HT-29 (cell line): Measurements from ENCODE around the gene TGM5. TPM values are rescaled to one million over a fixed set of nuclear protein-coding genes. Genes with fewer than 3 reads are reported as not detected.
"Not testable (repeated sequence)": the region's sequence is repeated elsewhere in the genome, so short reads cannot be mapped to it uniquely, and the experiment has no call there.

Experiments used
- DNase-seq: peaks from one replicate; pipeline ENCODE4 v3.0.0-alpha.2; 2015; ENCODE audit warnings: low spot score
- total RNA-seq: library from RNA; depleted of rRNA; stranded (reverse); fragments of >200 nt; shearing (Covaris generic); gene quantifications from 2 replicates; pipeline ENCODE4 v1.2.3, GENCODE V29; 2014

Gene TGM5
- total RNA-seq, 1 experiment from 2014 or later = not detected

GRCh38 chr15:43246261-43246774 is 20.4 kb downstream of the TGM5 start:
- no peak for DNase-seq

GRCh38 chr15:43244092-43244491 is 22.6 kb downstream of the TGM5 start:
- DNase-seq = no peak

GRCh38 chr15:43243020-43243645 is 23.6 kb downstream of the TGM5 start:
- DNase-seq = no peak

GRCh38 chr15:43242616-43243015 is 24.1 kb downstream of the TGM5 start:
- DNase-seq = no peak

DNA sequence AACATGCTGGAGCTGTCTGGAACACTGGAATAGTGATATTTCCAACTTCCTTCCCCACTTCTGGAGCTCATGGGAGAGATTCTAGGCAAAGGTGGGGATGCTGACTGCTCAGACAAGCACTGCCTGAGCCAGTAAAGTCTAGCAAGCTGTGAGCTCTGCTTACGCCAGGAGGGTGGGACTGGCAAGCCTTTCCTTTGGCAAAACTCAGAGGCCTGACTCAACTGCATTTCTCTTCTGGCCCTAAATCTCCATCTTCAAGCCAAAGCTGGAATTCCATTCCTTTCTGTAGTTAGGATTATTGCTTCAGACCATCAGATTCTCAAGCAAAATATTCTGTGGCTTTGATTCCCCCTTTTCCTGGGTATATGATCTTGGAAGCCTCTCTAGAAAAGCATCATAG is 25.6 kb downstream of the TGM5 start:
- no peak for DNase-seq

GRCh38 chr15:43239732-43240491 is 26.8 kb downstream of the TGM5 start:
- no peak for DNase-seq

GRCh38 chr15:43238671-43239131 is 28.0 kb downstream of the TGM5 start:
- no peak for DNase-seq

GRCh38 chr15:43237842-43238470 is 28.8 kb downstream of the TGM5 start:
- DNase-seq = no peak

GRCh38 chr15:43235536-43235935 is 31.2 kb downstream of the TGM5 start:
- DNase-seq = no peak

GRCh38 chr15:43232289-43232874 is 34.3 kb downstream of the TGM5 start:
- DNase-seq = no peak

DNA sequence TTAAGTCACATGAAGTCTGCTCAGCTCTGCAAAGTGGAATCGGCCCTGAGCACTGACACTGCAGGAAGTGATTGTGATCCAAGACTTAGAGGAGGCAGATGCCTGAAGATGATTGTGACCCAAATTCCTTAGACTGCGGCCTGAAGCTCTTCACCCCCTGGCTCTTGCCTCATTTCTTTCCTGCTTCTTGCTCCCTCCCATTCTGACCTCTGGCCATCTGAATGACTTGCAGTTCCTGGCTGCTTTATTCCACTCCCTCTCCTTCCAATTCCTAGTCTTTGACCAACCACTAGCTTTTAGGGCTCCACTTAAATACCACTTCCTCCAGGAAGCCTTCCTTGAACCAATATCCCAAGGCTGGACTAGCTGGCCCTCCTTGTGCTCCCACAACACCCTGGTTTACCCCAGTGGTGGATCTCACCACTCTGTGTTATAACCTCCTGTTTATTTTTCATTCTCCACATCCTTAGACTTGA is 36.0 kb downstream of the TGM5 start:
- no peak for DNase-seq

DNA sequence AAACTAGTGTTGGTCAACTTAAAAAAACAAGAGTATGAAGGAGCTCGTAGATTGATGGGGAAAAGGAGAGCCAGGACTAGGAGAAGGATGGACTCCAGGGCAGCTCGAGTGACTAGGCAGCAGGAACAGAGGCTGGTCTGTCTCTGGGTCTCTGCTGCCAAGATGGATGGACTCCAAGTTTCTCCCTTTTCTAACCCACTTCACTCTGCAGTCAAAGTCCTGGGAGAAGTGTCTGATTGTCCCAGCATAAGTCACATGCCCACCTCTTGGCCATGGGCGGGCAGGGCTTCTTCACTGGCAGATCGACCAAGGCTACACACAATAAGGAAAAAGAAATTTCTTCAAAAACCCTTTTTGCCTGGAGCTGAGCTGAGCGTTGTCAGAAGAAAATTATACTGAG is 36.8 kb downstream of the TGM5 start:
- DNase-seq = no peak

GRCh38 chr15:43226436-43227305 is 40.1 kb downstream of the TGM5 start:
- no peak for DNase-seq

DNA sequence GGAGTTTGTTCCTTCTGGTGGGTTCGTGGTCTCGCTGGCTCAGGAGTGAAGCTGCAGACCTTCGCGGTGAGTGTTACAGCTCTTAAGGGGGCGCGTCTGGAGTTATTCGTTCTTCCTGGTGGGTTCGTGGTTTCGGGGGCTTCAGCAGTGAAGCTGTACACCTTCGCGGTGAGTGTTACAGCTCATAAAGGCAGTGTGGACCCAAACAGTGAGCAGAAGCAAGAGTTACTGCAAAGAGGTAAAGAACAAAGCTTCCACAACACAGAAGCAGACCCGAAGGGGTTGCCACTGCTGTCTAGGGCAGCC is 40.8 kb downstream of the TGM5 start:
- DNase-seq = not testable (repeated sequence)

GRCh38 chr15:43225201-43225949 is 41.4 kb downstream of the TGM5 start:
- DNase-seq = peak; percentile 84

DNA sequence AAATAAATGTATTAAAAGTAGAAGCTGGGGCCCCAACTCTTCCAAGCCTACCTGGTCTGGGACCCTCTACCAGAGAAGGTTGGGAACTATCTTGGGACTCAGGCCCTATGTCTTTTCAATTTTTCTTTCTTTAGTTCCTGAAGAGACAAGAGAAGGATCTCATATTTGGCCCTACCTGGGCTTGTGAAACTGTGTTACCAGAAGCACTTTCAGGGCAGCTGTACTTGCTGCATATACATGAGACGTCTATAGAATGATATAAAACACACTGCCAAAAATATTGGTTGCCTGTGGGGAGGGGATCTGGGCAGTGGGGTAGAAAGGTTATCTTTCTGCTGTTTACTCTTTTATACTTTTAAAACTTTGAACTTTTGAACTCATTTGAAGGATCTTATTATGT is 45.3 kb downstream of the TGM5 start:
- no peak for DNase-seq

- no peak for DNase-seq
Observed at GRCh38 chr15:43220991-43221403, 45.7 kb downstream of the TGM5 start, which contains the start of gene EPB42. TSS of gene EPB42 (minus strand) at chr15:43221018. CDS start at chr15:43220825, 193 bp downstream.

GRCh38 chr15:43219929-43220928 is 46.5 kb downstream of the TGM5 start:
- no peak for DNase-seq
